Jurkat, Clone E6-1 (cell line): Measurements from ENCODE around the gene WNT3.

Experiments
- DNase-seq: peaks from one replicate; pipeline ENCODE4 v3.0.0-alpha.2; 2011; ENCODE audit warnings: low read depth, low spot score
- H3K4me3 ChIP-seq: 2 replicates; pipeline ENCODE4 v1.5.1; 2011; ENCODE audit warnings: mild to moderate bottlenecking, low read length, control low read depth, moderate library complexity

Gene WNT3

DNA sequence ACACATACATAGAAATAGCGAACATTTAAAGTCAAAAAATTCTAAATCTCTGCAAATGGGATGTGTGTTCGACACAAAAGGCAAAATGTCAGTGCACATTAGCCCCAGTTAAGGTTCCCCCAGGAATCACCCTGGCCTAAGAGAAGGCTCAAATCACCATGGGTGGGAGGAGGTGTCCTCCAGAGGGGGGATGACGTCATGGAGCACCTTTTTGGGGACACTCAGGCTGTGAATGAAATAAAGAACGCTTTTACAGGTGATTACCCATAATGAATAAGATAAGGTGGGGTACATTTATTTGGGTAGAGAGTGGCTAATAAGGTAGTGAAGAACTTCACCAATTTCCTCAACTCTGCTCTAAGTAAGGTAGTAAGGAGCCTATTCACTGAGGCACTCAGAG is 26.4 kb downstream of the WNT3 start:
- no peak overlapping the region for H3K4me3 ChIP-seq
- no peak for DNase-seq

DNA sequence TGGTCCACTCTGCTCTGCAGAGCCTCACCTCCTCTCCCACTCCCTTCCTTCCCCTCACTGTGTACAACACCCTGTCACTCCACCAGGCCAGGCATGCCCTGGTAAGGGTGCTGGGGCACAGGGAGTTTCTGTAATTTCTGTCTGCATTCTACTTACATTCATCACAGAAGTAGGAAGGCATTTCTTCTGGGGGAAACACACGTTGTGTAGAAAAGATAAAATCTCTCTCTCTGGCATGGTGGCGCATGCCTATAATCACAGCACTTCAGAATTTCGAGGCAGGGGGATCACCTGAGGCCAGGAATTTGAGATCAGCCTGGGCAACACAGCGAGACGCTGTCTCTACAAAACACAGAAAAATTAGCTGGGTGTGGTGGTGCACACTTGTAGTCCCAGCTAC is 27.0 kb downstream of the WNT3 start:
- DNase-seq: no peak
- no peak overlapping the region for H3K4me3 ChIP-seq

DNA sequence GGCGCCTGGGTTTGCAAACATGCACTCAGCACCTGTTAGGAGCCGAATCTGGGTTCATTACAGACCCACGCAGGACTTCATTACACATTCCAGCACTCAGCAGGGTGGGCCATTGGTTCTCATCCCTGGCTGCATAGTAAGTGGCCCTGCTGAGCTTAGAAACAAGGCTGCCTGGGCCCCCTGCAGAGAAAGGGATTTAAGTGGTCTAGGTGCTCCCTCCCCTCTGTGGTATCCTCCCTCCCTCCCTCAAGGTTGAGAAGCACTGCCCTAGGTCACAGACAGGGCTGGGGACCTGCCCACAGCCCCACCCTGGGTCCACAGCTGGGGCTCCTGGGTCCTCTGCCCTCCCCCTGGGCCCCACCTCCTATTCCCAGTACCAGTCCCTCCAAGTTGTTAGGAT is 28.3 kb downstream of the WNT3 start:
- no peak for DNase-seq

DNA sequence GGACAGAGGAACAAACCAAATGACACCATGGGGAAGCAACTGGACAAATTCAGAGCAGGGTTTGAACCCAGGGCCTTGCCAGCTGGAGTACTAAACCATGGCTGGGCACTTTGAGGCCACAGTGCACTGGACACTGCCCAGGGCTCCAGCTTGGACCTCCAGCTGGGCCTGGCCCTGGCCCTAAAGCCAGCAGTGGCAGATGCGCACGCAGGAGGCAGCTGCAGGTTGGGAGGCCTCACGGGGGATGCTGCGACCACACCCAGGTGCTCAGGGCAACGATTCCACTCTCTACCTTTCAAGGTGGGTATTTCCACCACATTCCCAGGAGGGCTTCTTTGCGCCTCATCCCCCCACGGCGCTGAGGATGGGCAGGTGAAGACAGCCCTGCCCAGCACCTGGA is 28.9 kb downstream of the WNT3 start:
- no peak for DNase-seq
- no peak overlapping the region for H3K4me3 ChIP-seq

More for the DNA sequence above, 28.3 kb downstream of the WNT3 start:
- no peak overlapping the region for H3K4me3 ChIP-seq

DNA sequence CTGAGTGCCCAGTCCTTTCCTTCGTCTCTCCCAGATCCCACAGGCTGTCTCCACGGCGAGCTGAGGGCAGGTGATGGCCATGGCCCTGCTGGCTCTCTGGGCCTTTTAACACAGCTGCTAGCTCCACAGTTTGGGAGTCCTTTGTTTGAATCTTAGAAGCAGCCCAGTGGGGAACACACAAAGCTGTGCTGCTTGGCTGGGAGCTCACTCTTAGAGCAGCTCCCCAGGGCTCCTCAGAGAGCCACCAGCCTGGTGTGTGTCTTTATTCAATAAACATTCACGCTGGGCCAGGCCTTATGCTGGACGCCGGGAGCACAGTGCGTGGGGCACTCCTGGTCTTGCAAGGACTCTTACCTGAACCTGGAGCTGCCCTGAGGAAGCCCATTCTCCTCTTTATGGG is 29.7 kb downstream of the WNT3 start:
- DNase-seq: no peak
- no peak overlapping the region for H3K4me3 ChIP-seq

DNA sequence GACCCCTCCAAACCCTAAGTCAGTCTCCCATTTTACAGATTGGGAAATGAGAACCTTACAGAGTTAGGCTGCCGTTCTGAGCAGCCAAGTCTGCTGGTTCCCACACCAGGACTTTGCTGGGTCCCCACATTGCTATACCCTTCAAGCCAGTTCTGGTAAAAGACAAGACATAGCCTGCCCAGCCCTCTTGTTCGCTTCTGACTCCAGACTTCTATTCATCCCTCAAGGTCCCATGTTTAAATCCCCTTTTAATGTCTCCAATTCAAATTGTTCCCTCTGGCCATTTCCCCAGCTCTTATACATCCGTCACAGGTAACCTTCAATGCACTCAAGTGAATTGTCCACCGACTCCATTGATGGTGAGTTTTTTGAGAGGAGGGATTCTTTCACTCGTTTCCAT is 30.2 kb downstream of the WNT3 start:
- no peak overlapping the region for H3K4me3 ChIP-seq
- no peak for DNase-seq

DNA sequence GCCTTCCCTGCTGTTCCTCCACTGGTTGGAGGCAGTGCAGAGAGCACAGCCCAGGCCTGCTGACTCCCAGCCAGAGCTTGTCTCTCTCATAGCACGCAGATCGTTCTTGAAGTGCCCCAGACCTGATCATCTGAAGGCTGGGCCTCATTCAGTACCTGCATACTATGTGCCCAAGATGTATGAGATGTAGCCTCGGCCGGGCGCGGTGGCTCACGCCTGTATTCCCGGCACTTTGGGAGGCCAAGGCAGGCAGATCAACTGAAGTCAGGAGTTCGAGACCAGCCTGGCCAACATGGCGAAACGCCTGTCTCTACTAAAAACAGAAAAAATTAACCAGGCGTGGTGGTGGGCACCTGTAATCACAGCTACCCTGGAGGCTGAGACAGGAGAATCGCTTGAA is 31.0 kb downstream of the WNT3 start:
- no peak overlapping the region for H3K4me3 ChIP-seq
- DNase-seq: no peak

DNA sequence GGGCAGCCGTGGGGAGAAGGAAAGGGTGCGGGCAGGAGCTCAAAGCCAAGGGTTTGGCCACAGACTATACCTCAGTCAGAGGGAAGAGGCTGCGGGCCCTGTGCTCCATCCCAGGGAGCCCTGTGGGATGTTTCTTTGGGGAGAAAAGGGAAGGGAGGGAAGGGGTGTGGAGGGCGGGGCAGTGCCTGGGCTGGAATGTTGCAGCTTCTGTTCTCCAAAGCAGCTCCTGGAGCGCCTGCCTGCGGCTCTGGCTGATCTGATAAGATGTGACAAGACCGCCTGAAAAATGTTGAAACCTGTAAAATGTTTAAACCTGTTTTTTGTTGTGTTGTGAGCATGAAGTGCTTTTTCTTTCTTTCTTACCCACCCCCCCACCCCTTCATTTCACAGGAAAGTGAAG is 32.8 kb downstream of the WNT3 start:
- no peak for DNase-seq
- no peak overlapping the region for H3K4me3 ChIP-seq

DNA sequence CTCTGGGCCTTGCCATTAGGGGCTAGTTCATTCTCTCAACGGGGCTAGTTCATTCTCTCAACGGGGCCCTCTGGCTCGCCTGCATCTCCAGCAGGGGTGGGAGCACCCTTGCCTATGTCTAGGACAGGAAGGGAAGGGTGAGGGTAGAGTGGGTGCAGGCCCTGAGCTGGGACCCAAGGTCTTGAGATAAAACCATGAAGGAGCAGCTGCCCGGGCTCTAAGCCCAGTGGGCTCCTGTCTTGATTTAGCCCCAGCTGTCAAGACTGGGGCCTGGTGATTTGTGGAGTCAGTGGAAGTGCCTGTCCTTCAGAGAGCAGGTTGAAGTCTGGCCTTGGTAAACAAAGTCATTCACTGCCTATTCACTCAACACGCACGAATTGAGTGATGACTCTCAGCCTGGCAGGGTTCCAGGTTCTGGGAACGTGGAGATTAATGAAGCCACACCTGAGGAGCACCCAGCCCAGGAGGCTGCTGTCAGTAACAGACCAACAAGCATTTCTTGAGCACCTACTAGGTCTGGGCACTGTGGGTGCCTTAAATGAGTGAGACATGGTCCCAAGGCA is 35.4 kb downstream of the WNT3 start:
- no peak overlapping the region for H3K4me3 ChIP-seq
- no peak for DNase-seq

DNA sequence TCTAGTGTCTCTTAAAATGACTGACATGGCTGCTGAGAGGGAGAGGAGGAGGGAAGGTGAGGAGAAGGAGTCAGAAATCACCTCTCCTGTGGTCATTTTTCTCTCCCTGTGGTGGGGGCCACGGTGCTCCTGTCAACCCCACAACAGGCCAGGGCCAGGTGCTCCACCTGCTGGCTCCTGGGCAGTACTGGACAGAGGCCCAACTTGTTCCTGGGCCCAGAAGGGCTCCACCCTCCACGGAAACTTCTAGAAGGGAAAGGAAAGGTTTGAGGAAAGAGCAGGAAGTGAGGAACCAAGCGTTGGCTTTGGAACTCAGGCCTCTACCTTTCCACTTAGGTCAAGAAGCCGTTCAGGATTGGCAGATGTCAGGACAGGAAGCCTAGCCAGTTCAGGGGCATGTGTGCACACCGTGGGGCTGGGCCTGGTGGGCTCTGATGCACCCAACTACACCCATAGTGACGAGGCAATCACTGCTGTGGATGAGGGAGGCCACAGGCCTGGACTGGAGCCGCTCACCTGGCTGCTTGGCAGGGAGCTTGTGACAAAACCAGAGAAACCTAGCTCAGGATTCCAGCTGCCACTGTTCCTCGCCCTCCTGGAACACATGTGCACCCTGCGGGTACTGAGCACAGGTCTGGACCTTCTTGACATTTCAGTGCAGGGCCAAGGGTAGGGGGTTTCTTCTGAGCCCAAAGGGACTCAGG is 36.1 kb downstream of the WNT3 start:
- no peak for DNase-seq
- no peak overlapping the region for H3K4me3 ChIP-seq

DNA sequence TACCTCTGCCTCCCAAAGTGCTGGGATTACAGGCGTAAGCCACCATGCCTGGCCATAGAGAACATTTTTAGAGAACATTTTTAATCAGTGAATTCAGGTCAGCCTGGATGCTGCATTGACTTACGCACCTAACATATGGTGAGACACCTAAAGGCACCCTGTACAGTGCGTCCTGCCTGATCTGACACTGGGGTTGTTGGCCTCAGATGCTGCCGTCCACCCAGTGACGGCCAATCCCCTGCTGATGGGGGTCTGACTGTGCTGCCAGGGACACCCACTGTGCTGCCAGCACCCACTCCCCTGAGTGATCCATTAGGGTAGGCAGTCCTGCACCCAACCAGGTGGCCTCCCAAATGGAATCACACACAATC is 38.5 kb downstream of the WNT3 start:
- no peak overlapping the region for H3K4me3 ChIP-seq
- no peak for DNase-seq

DNA sequence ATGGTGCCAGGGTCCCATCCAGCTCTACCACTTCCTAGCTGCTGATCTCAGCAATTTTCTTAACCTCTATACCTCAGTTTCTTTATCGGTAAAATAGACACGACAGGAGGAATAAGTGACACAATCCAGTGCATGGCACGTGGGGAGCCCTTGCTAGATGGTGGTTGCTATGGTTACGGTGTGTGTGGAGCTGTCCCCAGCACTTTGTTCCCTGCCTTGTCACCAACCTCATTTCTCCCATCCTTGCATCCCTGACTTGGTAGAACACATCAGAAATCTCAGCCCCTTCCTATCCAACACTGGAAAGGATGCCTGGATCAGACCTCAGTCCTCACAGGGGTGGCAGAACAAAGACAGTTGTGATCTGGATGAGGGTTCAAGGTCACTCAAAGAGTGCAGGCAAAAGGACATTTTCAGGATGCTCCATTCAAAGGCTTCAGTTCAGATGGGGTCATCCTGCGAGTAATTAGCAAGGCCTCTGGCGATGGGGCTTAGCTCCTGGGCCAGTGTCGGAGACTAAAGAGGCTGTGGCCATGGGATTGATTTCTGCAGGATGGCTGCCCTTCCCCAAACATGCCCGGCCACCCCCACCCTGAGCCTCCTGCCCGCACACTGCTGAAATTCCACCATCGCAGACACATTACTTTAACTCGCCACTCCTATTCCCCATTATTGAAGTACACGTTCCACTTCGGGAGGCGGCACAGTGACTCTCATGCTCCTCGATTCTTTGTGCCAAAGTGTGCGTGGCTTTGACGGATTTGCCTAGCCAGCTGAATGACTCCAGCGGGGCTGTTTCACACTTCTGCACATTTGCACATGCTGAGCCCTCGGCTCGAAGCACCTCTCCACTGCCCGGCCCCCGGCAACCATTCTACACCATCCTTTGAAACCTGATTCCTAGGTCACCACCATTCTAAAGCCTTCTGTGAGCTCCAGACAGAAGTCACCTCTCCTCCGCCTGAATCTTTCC is 40.3 kb downstream of the WNT3 start:
- H3K4me3 ChIP-seq: no peak overlapping the region
- peak; percentile 19 for DNase-seq

DNA sequence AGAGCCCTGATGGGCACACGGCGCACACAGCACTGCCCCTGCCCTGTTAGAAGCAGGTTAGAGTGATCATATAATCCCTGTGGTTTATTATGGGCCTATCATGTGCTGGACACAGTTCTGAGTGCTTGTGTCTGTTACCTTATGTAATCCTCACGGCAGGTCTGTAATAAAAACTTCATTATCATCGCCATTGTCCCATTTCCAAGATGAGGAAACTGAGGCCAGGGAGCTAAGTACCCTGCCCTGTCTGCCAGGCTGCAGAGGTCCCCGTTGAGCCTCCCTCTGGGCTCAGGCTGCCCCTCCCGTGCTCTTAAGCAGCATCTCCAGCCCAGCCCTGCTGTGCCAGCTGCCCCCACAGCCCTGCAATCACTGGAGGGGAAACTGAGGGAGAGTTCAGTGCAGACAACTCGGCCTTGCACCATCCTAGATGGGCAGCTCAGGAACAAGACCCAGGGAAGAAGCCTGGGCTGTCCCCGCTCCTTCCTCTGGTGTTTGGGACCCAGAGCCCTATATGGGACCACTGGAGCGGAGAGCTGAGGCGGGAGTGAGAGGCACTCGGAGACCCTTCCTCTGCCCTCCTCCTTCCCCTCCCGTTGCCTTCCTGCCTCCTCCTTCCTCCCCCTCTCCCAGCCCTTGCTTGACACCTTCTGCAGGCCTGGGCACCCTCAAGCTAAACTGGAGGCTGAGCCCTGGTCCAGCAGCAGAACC is 42.0 kb downstream of the WNT3 start:
- no peak overlapping the region for H3K4me3 ChIP-seq
- DNase-seq: no peak

DNA sequence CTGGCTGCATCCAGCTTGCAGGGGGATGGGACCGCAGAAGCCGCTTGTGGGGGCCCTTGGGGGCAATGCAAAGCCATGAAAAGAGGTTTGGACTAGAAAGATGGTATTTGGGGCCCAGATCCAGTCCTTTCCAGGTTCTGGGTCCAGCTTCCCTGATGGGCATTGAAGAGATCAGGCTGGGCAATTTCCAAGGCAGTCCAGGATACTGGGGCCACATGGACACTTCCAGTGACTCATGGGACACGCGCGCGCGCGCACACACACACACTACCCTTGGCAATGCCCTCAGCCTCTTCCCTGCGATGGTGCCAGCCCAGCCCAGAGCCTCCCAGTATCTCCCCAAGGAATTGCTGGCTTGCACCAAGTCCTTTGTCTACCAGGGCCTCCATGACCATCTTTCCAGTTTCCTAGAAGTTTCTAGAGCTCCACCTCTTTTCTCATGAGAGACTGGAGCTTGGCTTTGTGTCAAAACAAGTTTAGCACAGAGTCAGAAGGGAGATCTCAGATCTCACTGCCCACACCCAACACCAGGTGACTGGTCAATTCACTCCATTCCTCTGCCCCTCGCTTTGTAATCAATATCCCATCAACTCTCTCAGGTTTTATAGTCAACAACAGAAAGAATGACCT is 44.3 kb downstream of the WNT3 start:
- no peak for DNase-seq
- no peak overlapping the region for H3K4me3 ChIP-seq

DNA sequence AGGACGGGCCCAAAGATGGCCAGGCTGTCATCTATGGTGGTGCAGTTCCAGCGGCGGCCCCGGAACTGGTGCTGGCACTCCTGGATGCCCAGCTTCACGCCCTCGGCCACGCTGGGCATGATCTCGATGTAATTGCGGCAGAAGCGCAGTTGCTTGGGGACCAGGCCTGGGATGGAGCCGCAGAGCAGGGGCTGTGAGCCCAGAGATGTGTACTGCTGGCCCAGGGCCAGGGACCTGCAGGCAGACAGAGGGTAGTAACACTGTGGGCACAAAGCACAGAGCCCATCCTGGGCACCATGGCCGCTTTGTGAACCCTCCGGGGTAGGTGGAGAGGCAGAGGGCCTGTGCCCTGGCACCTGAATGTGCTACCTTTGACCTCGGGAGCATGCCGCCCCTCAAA is 44.8 kb downstream of the WNT3 start:
- H3K4me3 ChIP-seq: no peak overlapping the region
- DNase-seq: no peak

DNA sequence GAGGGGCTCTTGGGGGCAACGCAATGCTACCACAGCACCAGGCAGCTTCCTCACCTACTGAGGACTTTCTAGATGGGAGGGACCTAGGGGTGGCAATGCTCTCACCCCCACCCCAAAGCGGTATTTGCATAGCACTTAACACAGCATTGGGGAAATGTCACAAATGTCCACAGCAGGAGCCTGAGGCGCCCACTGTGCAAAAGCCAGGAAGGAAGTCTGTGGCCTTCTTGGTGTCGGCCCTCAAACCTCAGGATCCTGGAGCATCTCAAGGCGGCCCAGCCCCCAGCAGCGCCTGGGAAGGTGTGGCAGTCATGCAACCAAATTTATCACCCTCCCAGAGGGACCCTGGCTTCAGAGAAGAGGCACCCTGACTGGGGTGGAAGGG is 45.3 kb downstream of the WNT3 start:
- no peak overlapping the region for H3K4me3 ChIP-seq
- DNase-seq: peak; percentile 25

DNA sequence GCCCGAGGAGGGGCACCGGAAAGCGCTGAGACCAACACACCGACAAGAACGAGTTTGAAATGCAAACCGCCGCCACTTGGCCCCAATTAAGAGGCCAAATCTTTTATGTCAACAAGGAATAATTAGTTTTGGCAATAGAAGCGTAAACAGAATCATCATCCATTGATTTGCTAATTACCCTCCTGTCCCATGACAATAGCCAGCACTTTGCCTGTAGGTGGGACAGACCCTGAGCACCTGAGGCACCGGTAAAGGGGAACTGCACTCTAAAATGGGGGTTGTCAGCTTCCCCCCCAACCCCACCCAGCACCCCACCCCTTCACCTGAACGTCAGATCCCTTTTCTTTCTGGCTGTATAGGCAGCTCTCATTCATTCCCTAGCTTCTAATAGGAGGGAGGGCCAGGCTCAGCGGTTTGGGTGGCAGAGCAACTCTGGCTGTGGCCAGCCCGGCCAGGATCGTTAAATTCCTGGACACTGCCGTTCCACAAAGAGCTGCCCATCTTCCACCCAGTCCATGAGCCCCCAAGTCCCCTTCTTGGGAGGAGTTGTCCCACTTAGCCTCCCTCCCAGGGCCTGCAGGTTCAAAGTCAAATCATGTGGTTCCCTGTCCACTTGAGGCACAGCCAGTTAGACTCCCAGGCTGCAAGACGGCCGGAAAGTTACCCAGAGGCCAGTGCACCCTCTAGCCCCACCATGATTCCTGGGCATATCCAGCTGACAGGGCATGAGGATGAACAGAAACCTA is 45.8 kb downstream of the WNT3 start:
- H3K4me3 ChIP-seq: peak overlapping the region; percentile 52
- DNase-seq: no peak

DNA sequence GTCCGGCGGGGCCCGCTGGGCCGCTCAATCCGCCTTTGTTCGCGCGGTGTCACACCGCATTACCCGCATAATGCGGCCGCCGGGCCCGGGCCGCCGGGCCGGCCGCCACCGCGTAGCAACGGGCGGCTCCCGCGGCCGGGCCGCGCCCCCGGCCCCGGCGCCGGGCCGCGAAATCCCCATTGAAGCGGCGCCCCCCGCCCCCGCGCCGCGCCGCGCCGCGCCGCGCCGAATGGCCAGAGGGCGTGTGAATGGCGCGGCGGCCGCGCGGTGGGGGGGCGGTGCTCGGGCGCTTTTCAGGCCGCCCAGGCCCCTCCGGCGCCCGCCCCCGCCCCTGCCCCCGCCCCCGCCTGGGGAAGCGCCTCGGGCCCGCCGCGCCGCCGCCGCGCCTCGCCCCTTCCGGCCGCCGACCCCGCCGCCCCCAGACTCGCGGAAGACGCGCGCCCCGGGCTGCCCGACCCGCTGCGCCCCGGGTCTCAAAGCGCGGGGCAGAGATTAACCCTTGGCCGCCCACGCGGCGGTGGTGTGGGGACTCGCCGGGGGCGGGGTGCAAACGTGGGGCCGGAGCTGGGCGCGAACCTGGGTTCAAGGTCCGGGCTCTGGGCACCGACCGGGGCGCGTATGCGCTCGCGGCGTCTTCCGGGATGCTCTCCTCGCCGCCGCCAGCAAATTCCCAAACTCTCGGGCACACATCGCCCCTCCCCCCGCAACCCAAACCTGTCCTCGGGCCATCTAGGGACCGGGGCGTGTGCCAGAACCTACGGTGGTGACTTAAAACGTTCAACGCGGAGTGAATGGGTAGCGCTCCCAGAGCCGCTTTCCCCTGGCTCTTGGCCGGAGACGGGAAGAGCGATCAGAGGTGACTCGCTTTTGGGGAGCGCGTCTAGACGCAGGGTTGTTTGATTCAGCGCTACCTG is 46.7 kb downstream of the WNT3 start:
- no peak for DNase-seq
- H3K4me3 ChIP-seq: peak overlapping the region; percentile 52
